ENCODE measurements around the gene UNC13C. TPM values are rescaled to one million over a fixed set of nuclear protein-coding genes. Genes with fewer than 3 reads are reported as not detected.

Gene UNC13C
- total RNA-seq, 1 experiment from 2014 or later = not detected

GRCh38 chr15:53982876-53983275, 4.6 kb downstream of the UNC13C start:
- ChIA-PET RAD21 (ENCODE audit: low non-redundant PET in 1 of 2, low total read pairs in 2 of 2, uncharacterized antibody in 2 of 2, unreplicated experiment in 2 of 2) (no interaction called here), CTCF (no interaction called here), POLR2A (no interaction called here)
- Histone ChIP-seq H3K4me3 (replicated peaks in 1 of 2; ENCODE audit: low read depth in 1 of 2, low read length in 2 of 2) (no peak overlapping the region), H3K9me3 (ENCODE audit: control insufficient read depth in 1 of 2, insufficient read depth in 1 of 2, low read depth in 1 of 2, low read length in 2 of 2) (peaks cover under 1 to 17% of the 10 kb centered on the region in 2 experiments; a peak in 2 of 4 replicates), H3K4me2 (ENCODE audit: low read length) (no peak overlapping the region), H2AFZ (ENCODE audit: low read depth, low read length, poor library complexity, severe bottlenecking) (no peak overlapping the region), H3K4me1 (ENCODE audit: control insufficient read depth in 1 of 2, insufficient read depth in 2 of 2, low read length in 2 of 2) (no peaks in the 10 kb centered on the region), H3K79me2 (ENCODE audit: insufficient read depth, low read length) (no peaks in the 10 kb centered on the region), H3K36me3 (ENCODE audit: control insufficient read depth in 1 of 2, insufficient read depth in 2 of 2, low read length in 2 of 2) (no peaks in the 10 kb centered on the region), H3K27me3 (ENCODE audit: insufficient read depth, low read length) (no peaks in the 10 kb centered on the region), H3K9ac (ENCODE audit: low read length) (no peak overlapping the region), H3K27ac (ENCODE audit: low read depth, low read length) (no peak overlapping the region), H3K9me2 (ENCODE audit: insufficient read depth) (no peaks in the 10 kb centered on the region), H4K20me1 (ENCODE audit: insufficient read depth) (no peaks in the 10 kb centered on the region)
- intact Hi-C loops (cut with micrococcal nuclease) = no loop called here
- BruUV-seq (replicated peaks) = no TSS peak
- DNase-seq (ENCODE audit: low read depth, low spot score) = no peak
- TF ChIP-seq EZH2 (IDR thresholded peaks at IDR 0.05) = no peak
- TF ChIP-seq SRF (IDR thresholded peaks at IDR 0.05; ENCODE audit: low read depth) = no peak
- TF ChIP-seq REST (IDR thresholded peaks at IDR 0.05; ENCODE audit: low read depth) = no peak
- TF ChIP-seq ZFX (IDR thresholded peaks at IDR 0.05) = no peak
- TF ChIP-seq CTCF (IDR thresholded peaks at IDR 0.05 in 2 of 3, conservative IDR thresholded peaks at IDR 0.05 in 1 of 3; ENCODE audit: borderline replicate concordance in 1 of 3, insufficient read depth in 1 of 3, low read depth in 2 of 3, low read length in 2 of 3) = no peak
- TF ChIP-seq ZNF274 (IDR thresholded peaks at IDR 0.05; ENCODE audit: low read depth, low read length) = no peak
- no peak for TF ChIP-seq CBX3 (IDR thresholded peaks at IDR 0.05; ENCODE audit: low read depth)
- TF ChIP-seq CEBPB (IDR thresholded peaks at IDR 0.05; ENCODE audit: low read depth) = no peak
- no peak for ATAC-seq

Data from HCT116 (cell line).